Measurements from ENCODE around the gene LPP.

The LPP gene

DNA sequence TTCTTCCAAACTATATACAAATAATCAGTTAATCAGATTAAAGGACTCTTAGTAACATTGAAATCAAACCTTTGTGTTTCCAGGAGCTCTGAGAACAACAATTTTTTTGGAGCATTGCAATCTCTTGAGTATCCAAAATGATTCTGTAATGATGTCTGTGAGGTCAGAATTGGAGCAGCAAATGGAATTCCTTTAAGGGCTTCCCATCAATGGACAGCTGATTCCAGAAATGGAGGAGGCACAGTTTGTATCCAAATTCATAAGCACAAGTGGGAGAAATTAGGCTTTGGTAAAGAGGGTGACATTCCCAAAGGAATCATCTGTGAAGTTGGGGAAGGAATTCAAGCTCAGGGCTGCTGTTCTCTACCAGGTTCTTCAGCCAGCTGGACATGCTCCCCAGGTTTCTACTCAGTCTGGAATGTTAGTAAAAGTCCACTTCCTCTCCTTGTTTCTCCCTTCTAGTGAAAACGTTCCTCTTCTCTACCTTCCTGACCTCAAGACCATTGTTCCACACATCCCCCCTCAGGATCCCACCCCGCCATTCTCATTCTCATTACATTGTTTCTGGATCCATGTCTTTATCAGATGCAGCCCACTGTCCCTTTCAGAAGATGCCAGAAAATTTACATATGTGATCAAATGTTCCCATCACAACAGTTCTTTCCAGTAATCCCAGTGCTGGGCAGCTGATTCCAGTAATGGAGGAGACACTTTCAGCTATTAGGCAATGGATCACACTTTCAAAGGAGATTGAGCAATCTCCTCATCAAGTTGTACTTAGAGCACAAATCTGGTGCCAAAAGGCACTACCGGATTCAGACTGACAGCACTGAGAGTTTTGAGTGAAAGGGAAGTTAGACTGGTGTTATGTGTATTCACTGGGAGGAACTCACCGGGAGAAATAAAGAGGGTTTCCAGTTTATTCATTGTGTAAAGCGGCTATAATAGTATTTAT is 626.5 kb downstream of the LPP start:
- DNase-seq, result no peak

DNA sequence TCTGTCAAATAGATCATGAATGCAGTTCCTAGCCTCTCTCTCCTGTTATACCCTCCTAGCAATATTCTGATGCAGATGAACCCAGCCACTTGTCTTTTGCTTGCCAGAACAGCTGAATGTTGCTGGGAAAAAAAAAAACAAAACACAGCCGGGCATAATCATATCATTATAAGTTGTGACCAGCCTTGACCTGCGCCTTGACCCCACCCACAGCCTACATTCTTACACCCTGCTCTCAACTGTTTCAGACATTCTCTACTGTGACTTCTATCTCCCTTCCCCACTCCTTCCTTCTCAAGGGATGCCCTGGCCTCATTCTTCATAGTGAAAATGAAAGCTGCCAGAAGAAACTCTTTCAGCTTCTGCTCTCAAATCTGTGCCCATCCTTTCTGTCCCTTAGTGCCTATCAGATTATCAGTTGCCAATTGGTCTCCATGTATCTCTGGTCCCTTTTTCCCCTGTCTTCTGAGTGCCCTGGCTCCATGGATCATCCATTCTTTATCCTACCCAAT is 628.7 kb downstream of the LPP start:
- DNase-seq, result no peak

DNA sequence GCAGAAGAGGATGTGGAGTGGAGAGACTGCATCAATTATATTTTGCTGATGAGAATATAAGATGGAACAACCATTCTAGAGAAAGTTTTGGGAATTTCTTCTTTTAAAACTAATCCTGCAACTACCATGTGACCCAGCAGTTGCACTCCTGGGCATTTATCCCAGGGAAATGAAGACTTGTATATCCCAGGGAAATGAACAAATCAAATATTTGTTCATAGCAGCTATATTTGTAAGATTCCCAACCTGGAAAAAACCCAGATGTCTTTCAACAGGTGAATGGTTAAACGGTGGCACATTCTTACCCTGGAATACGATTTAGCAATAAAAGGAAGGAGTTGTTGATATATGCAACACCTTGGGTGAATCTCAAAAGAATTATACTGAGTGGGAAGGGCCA is 632.5 kb downstream of the LPP start:
- no peak for DNase-seq

DNA sequence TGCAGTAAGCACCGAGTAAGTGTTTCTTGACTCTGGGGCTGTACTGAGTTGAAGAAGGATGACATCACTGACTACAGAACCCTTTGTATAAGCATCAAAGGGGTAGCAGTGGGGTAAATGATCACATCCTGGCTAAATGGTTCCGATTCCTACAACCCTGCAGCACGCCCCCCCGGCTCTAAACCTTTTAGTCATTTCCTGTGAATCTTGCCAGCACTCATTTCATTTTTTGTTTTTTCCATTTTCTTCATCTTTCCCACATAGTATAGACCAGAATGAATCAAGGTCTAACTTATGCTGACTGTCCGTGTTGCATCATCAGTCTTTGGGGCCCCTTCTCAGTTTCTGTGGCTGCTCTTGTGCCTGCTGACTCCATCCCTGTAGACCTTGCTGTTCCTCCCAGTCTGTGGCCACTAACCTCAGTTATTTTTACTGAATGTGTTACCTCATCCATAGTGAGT is 634.7 kb downstream of the LPP start:
- no peak for DNase-seq

DNA sequence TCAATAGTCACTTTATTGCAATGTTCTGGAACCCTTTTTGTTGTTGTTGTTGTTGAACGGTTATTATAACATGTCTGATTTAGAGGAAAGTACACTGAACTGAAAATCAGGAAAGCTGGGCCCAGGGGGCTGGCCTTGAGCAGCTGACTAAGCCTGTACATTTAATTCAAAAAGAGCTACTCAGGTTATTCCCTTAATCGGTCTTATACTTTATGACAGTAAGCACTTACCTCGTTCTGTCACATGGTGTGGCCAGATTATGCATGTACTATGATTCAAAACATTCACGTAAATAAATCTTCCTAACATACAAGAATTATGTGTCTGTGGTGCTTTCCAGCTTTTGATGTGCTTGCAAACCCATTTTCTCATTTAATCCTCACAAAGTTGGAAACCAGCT is 635.3 kb downstream of the LPP start:
- no peak for DNase-seq

DNA sequence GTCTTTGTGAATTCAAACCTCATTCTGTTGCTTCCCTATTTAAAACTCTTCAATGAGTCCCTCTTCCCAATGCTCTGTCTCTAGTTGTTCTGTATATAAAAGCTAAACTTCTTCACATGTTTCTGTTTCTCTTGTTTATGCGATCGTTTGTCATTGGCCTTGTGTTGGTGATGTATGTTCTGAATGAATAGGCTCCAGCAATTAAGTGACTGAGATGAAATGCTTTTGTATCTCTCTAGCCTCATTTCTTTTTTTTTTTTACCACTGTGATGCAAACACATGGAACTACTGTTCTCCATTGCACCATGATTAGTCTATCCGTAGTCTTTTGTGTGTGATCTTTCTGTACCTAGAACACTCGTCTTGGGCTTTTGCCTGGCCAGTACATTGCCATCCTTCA is 637.4 kb downstream of the LPP start:
- no peak for DNase-seq

DNA sequence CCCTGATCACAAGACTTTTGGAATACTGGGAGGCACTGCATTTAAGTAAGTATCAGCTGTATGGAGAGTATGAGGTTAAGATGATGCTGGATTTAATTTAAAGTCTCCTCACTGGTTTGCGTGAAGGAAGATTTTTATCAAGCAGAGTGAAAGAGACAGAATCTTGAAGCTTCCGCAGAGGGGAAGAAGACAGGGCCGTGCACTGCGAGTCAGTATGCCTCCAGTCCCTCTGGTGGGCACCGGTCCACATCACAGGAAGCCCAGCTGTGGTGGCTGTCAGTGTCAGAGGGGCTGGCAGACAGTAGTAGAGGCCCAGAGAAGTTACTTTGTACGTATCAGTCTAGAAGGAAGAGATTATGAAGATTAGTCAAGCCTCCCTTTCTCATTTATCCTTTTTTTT is 638.8 kb downstream of the LPP start:
- DNase-seq, result no peak

DNA sequence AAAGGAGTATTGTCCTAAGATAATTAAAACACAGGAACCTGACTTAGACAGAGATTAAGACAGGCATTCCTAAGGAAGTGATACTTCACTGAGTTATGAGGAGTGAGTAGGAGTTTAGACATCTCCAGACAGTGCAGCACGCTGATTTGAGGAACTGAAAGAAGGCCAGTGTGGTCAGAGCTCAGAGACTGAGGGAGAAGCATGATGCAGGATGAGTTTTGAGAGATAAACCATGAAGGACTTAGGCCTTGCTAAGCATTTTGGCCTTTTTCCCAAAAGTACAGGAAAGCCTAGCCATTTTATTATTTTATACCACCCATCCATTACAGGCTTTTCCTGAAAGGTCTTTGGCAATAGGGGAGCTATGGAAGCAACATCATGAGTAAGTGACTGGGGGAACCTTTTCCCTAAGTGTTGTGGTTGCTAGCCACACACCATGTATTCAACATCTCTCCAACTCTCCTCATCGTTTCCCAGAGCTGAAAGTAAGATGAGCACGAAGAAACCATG is 642.2 kb downstream of the LPP start:
- no peak for DNase-seq

DNA sequence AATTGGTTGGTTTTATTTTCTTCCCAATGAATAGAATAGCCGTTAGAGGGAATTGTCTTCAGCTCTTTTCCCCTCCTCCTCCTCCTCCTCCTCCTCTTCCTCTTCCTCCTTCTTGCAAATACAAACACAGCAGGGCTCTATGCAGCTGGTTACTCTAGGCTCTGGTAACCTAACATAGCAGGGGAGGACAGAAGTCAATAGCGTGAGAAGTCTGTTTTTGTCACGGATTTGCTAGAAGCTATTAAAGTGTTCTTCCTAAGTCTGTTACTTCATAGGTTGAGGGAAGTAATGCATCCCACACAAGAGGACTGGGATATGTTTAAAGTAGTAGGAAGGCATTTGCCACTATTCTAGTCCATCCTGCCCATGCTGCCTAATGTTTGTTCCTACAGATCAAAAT is 643.1 kb downstream of the LPP start:
- DNase-seq, result no peak

DNA sequence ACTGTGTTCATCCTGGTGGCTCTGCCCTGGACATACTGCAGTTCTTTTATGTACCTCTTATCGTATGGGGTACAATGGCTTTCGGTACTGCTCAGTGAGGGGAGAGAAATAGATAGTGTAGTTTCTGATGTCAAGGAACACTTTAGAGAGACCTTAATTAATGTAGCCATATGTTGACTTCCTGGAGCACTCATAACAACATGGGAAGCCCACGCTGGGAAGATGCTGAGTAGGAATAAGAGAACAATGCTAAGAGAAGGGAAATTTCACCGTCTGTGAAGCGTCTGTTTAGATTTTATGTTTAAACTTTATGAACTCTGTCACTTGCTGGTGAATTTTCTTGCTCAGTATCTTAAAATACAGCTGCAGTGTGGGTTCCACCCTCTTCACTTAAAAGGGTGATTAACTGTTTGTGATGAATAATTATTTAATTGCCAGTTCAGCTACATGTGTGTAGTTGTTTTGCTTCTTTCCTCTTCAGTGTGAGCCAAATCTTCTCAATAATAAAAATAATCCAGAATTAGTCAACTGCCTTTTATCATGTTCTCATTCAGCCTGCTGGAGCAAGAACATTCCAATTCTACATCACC is 644.7 kb downstream of the LPP start:
- no peak for DNase-seq

DNA sequence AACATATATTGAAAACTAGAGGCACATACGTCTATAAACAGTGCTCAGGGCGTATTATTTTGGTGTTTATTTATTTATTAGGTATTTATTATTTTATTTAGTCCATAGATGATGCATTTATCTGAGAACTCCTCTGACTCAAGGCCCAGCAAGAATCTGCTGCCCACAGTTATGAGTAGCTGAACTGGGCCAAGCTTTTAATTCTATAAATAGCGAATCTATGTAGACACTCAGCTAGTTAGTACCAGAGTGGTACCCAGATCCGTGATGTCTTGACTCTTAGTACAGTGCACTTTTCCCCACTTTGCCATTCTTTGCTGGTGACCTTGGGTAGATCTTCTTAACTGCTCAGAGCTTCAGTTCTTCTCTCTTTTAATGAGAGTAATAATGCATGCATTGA is 647.4 kb downstream of the LPP start:
- DNase-seq, result no peak

DNA sequence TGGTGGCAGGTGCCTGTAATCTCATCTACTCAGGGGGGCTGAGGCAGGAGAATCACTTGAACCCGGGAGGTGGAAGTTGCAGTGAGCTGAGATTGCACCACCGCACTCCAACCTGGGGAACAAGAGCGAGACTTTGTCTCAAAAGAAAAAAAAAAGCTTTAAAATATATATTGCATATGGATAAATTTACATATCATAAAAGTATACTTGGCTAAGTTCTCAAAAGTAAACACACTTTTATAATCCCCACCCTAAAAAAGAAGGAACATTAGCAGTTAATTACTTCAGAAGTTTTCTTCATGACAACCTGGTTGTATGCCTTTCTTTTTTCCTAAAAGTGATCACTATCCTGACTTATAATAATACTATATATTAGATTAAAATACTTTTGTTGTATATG is 648.7 kb downstream of the LPP start:
- no peak for DNase-seq

DNA sequence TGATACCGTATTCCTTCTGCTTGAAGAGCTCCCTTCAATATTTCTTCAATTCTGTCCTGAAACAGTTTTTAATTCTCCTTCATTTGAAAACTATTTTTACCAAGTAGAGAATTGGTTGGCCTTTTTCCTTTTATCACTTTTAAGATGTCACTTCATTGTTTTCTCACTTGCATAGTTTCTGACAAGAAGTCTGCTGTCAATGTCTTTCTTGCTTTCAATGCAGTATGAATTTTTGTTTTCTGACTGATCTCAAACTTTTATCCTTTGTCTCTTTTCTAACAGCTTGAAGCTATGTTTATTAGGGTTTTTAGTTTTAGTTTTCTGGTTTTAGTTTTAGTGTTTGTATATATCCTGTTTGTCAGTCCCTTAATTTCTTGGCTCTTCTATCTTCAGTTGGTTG is 653.0 kb downstream of the LPP start:
- no peak for DNase-seq

DNA sequence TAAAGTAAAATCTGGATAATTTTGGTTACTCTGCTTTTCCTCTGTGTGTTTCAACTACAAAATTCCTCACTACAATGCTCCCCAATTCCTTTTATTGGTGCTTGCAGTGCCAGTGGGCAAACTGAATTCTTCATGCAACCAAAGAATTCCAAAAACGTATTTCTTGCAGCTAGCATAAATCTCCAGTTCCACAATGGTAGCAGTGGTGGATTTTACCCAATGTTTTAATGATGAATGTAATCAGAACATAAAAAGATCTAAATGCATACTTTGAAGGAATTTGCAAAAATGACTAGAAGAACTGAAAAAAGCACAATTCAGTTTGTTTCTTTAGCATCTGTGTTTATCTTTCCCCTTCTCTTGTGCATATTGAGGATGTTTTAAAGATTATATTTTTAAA is 658.2 kb downstream of the LPP start:
- no peak for DNase-seq

DNA sequence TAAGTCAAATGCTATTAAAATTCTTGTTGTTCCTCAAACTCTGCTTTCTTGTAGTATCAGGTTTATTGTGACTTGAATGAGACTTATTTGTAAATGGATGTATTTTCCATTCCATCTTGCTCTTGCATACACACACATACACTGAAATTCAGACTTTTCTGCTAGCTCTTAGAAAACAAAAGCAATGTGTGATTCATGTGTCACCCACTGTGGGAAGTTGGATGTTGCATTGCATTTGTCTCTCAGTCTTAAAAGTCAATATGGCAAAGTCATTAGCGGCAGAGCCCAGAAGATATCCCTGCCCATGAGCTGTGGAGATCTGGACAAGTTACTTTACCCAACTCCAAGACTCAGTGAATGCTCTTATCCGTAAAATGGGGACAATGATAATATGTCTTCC is 660.6 kb downstream of the LPP start:
- no peak for DNase-seq

DNA sequence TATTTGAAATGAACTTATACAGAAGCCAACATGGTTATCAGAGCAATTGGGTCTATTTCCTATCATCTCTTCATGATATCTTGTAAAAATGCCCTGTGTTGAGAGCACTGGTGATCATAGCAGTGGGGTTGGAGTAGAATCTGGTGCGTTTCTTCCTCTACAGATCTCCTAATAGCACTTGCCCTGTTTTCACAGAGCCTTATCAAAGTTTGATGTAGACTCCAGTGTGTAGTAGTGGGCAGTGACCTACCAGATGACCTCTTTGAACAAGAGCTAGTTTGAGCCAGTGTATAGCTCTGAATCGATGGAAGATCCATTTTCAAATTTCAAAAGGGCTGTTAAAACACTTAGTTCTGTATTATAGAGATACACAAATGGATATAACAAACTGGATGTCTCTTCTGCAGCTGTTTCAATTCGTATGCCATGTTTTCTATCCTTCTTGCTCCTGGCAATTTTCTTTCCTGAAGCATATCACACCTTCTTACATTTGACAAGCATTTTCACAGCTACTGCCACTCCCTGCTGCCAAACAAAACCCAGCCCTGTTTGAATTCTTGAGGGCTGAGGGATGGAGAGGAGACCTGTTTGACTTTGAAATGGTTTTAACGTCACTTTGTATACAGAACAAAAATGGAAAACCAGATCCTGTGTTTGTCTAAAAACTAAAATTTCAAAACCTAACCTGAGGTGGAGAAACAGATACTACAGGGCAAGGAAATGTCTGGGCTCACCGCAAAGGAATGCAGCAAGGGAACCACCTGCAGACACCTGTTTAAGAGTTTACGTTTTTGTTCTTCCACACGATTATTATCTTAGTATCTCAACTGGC is 663.4 kb downstream of the LPP start:
- no peak for DNase-seq

DNA sequence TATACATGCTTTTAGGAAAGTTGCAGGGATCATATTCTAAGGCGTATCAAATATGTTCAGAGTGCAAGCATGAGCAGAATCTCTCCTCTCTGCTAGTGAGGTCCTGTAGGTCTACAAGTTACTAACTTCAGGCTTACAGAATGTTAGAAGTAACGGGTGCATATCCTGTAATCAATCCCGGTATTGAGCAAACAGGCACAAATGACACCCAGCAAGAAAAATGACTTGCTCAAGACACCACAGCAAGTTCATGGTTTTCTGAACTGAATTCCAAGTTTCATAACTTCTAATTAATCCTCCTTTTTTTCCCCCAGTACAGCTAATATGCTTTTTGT is 663.9 kb downstream of the LPP start:
- no peak for DNase-seq

DNA sequence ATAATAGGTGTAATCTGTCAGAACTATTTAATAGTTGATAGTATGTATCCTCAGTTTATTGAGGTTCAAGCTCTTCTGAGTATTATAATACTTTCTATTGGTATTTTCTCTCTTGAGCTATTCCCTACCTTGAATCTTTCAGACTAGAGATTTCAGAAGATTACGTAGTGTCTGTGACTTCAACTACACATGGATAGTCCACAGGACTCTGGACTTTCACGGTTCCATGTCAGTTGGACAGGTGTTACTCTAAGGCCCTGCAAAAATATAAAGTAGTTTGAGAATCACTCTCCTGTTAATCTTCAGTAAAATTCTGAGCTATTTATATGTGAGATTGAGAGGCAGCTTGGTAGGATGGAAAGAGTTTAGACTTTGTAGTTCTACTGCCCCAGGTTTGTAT is 664.3 kb downstream of the LPP start:
- DNase-seq, result no peak

DNA sequence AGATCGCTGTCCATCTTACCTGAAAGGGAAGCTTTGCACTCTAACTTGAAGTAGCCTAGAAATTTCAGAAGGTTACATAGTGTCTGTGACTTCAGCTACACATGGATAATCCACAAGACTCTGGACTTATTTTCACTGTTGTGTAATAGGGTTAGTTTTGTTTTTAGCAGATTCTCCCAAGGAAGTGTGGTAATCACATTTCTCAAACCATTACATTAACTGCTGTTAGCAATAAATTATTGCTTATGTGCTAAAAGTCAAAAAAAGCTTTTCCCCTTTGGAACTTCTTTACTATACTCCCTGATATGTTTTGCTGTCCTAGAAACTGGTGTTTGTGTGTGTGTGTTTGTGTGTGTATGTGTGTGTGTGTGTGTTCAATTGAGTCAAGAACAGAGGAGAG is 666.0 kb downstream of the LPP start:
- no peak for DNase-seq

DNA sequence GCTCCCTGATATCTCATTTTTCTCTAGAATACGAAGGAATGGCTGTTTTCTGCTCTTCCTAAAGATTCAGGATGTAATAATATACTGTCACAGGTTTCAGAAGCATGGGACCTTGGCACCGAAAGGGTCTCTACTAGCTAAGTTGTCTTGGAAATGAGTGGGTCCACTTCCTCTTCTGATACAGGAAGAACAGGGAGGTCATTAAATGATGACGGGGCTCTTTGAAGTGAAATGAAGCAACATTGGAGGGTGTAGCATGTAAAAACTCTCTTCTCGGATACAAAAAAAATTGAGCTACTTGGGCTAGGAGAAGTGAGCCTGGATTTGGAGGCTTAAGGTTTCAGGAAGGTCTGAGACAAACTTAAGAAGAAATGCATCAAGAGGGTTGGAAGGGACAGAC is 668.0 kb downstream of the LPP start:
- no peak for DNase-seq

DNA sequence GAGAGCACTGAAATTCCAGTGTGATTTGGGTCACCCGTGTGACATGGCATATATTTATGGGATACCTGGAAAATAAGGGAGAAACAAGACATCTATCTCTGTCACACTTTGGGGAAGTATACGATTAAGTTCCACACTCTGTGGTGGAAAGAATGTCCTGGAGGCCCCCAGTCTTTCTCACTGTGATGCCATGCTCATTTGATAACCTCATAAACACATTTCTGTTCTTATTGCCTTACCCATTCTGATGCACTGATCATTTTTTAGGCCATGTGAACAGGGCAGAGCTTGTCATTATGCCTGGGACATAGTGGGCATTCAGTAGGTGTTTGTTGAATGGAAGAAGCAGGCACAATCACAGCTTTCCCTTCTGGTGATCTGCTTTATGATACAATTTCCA is 668.5 kb downstream of the LPP start:
- no peak for DNase-seq

DNA sequence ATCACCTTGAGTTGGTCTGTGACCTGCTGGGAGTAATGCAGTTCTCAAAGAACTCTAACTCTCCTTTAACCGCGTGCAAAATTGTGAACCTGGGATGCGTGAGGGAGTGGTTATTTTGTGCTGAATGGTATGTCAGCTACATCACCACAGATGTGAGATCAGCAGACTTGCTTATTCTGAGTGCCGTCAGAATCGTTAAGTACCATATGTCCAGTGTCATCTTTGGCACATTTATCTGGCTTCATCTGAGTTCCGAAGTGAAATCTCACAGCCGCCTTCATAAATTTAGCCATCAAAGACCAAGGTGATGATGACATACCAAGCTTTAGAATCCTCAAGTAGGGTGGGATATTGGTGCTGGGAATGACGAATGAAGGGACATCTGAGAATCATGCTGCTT is 670.6 kb downstream of the LPP start:
- DNase-seq, result no peak

DNA sequence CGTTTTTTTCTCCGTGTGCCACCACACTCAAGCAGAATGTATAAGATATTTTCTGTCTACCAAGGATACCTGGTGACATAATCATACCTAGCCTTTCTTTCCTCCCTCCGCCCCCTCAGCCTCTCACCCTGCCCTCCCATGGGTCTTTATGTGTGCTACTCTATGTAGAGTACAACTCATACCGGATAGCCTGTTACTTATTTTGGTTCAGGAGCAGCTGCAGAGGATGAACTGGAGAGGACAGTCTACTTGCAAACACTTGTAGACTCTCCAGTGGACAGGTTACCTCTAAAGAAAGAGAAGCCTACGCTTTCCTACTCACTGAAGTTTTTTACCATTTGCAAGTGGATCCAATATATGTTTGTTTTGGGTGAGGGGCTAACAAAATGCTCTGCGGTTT is 671.9 kb downstream of the LPP start:
- no peak for DNase-seq

All from NCI-H748 treated with DMSO at 0.1 percent for 48 hours (cell line).